Ishikawa (cell line): ENCODE results near the gene RNF150.

Experiments used
- CEBPB ChIP-seq: IDR thresholded peaks from 2 replicates; pipeline ENCODE4 v1.6.1; 2012
- CREB1 ChIP-seq: IDR thresholded peaks from 2 replicates; pipeline ENCODE4 v1.6.1; 2012; ENCODE audit warnings: low read depth
- EGR1 ChIP-seq: IDR thresholded peaks from 2 replicates; pipeline ENCODE4 v1.6.1; 2012
- EP300 ChIP-seq: IDR thresholded peaks from 2 replicates; pipeline ENCODE4 v1.6.1; 2012; ENCODE audit warnings: borderline replicate concordance
- FOXM1 ChIP-seq: IDR thresholded peaks from 2 replicates; pipeline ENCODE4 v1.6.1; 2012; ENCODE audit warnings: low read depth, borderline replicate concordance
- MAX ChIP-seq: IDR thresholded peaks from 2 replicates; pipeline ENCODE4 v1.6.1; 2012
- NFIC ChIP-seq: IDR thresholded peaks from 2 replicates; pipeline ENCODE4 v1.6.1; 2012
- RAD21 ChIP-seq: IDR thresholded peaks from 2 replicates; pipeline ENCODE4 v1.6.1; 2012; ENCODE audit warnings: low read depth
- REST ChIP-seq: IDR thresholded peaks from 2 replicates; pipeline ENCODE4 v1.6.1; 2012; ENCODE audit warnings: low read depth, mild to moderate bottlenecking
- TAF1 ChIP-seq: IDR thresholded peaks from 2 replicates; pipeline ENCODE4 v1.6.1; 2012; ENCODE audit warnings: low read depth, mild to moderate bottlenecking
- TCF12 ChIP-seq: IDR thresholded peaks from 2 replicates; pipeline ENCODE4 v1.6.1; 2012; ENCODE audit warnings: low read depth
- TEAD4 ChIP-seq: IDR thresholded peaks from 2 replicates; pipeline ENCODE4 v1.6.1; 2012
- YY1 ChIP-seq: IDR thresholded peaks from 2 replicates; pipeline ENCODE4 v1.6.1; 2012; ENCODE audit warnings: low read depth
- ZBTB7A ChIP-seq: IDR thresholded peaks from 2 replicates; pipeline ENCODE4 v1.6.1; 2012; ENCODE audit warnings: low read depth
- TF ChIP-seq, protein P1 (sequence below): IDR thresholded peaks from 2 replicates; pipeline ENCODE4 v1.6.1; 2012

Gene RNF150

DNA sequence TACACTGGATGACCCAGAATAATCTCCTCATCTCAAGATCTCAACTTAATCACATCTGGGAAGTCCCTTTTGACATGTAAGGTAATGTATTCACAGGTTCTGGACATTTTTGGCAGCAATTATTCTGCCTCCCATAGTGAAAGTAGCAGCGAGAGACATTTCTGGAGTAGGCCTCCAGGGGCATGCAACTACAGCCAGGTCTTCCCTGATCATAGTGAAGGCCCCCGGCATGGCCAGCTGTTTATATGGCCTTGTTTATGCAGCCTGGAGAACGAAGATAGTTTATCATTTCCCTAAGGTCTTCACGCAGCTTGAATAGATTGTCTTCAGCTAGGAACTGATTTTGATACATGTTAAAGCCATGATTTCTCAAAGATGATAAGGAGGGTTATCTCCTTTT lies 139.9 kb downstream of the RNF150 start:
- TF ChIP-seq YY1 = no peak
- no peak for TF ChIP-seq ZBTB7A
- TF ChIP-seq, protein P1, sequence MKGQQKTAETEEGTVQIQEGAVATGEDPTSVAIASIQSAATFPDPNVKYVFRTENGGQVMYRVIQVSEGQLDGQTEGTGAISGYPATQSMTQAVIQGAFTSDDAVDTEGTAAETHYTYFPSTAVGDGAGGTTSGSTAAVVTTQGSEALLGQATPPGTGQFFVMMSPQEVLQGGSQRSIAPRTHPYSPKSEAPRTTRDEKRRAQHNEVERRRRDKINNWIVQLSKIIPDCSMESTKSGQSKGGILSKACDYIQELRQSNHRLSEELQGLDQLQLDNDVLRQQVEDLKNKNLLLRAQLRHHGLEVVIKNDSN = no peak
- TF ChIP-seq MAX = no peak
- no peak for TF ChIP-seq FOXM1
- TF ChIP-seq CREB1 = no peak
- TF ChIP-seq RAD21 = no peak
- no peak for TF ChIP-seq CEBPB
- no peak for TF ChIP-seq TCF12
- TF ChIP-seq TEAD4 = no peak
- TF ChIP-seq REST = no peak
- TF ChIP-seq EP300 = no peak
- TF ChIP-seq TAF1 = no peak

DNA sequence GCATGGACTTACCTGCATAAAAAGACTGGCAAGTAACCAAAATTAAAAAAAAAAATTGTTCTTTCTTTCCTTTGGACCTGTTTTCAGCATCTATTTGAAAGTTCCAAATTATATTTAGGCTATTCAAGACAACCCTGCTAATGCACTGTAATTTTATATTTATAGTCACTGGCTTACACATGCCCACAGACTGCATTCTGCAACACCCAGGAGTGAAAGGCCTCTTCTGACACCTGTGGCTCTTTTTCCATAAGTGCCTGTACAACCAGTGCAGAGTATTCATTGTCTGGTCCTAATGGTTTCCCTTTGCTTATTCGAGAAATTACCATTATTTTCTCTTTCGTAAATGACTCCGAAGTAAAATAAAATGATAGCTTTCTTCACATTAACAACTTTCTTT lies 143.3 kb downstream of the RNF150 start:
- TF ChIP-seq MAX (no peak), REST (no peak), EP300 (no peak)

GRCh38 chr4:140986045-140986444 lies 147.2 kb downstream of the RNF150 start:
- TF ChIP-seq TAF1 = no peak
- TF ChIP-seq TEAD4 = no peak

- TF ChIP-seq NFIC (no peak), ZBTB7A (no peak), RAD21 (no peak), FOXM1 (no peak), MAX (no peak), TEAD4 (no peak), EGR1 (no peak), CREB1 (no peak)
- TF ChIP-seq, protein P1 = no peak
Measured at GRCh38 chr4:140982613-140983340, 150.5 kb downstream of the RNF150 start.

DNA sequence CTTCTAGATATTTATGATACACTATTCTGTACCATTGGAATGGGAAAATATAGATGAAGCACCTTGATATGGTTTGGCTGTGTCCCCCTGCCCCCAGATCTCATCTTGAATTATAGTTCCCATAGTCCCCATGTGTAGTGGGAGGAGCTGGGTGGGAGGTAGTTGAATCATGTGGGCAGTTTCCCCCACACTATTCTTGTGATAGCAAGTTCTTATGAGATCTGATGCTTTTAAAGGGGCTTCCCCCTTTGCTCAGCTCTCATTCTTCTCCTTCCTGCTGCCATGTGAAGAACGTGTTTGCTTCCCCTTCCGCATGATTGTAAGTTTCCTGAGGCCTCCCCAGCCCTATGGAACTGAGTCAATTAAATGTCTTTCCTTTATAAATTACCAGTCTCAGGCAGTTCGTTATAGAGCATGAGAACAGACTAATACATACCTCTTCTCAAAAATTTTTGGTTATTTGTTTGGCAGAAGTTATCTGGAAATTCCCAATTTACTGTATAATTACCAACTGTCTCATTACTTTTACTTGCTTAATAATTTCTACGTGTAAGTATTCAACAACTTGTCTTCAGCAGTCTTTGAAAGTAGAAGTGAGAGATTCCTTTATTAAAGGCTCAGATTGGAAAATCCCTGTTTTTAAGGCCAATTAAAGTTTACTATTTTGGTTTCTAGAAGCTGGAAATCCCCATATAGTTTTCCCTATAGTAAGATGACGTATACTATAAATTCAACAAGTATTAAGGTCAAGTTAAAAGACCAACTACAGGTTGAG lies 152.7 kb downstream of the RNF150 start:
- TF ChIP-seq ZBTB7A (no peak), TAF1 (no peak), CEBPB (no peak), FOXM1 (no peak), YY1 (no peak), EP300 (no peak), NFIC (no peak), REST (no peak), TCF12 (no peak), EGR1 (no peak), TEAD4 (no peak), CREB1 (no peak), RAD21 (no peak), MAX (no peak)
- TF ChIP-seq, protein P1 = no peak
